WERI-Rb-1 (cell line): ENCODE measurements around the gene RNF181.
"Not testable (repeated sequence)": the region's sequence is repeated elsewhere in the genome, so short reads cannot be mapped to it uniquely, and the experiment has no call there.

ENCODE experiments used
- DNase-seq: peaks from one replicate; pipeline ENCODE4 v3.0.0-alpha.2; 2020
- H3K27ac ChIP-seq: fragments of 250-450 bp; sonication (Bioruptor Pico); 2 replicates; pipeline ENCODE4 v1.5.1; 2020; ENCODE audit warnings: mild to moderate bottlenecking, moderate library complexity
- H3K27me3 ChIP-seq: fragments of 250-450 bp; sonication (Bioruptor Pico); 2 replicates; pipeline ENCODE4 v1.5.1; 2021; ENCODE audit warnings: mild to moderate bottlenecking, low read depth, moderate library complexity; ENCODE audit not compliant: insufficient read depth, severe bottlenecking
- H3K36me3 ChIP-seq: fragments of 250-450 bp; sonication (Bioruptor Pico); 2 replicates; pipeline ENCODE4 v1.5.1; 2020; ENCODE audit warnings: mild to moderate bottlenecking, moderate library complexity
- H3K4me3 ChIP-seq: 2 replicates; pipeline ENCODE4 v1.5.1; 2011; ENCODE audit warnings: low read depth, mild to moderate bottlenecking, control low read depth, low read length
- H3K9me3 ChIP-seq: fragments of 250-450 bp; sonication (Bioruptor Pico); 2 replicates; pipeline ENCODE4 v1.5.1; 2021; ENCODE audit warnings: mild to moderate bottlenecking, moderate library complexity; ENCODE audit not compliant: severe bottlenecking
- CTCF ChIP-seq: IDR thresholded peaks from 2 replicates; pipeline ENCODE4 v1.5.1; 2011; ENCODE audit warnings: low read depth, mild to moderate bottlenecking, control low read depth, inconsistent platforms, low read length

Gene RNF181

GRCh38 chr2:85589181-85589580, 6.4 kb upstream of the RNF181 start:
- Histone ChIP-seq H3K27ac (no peak overlapping the region), H3K36me3 (no peaks in the 10 kb centered on the region), H3K9me3 (no peaks in the 10 kb centered on the region), H3K27me3 (no peaks in the 10 kb centered on the region), H3K4me3 (no peak overlapping the region)
- DNase-seq = no peak
- TF ChIP-seq CTCF = no peak

GRCh38 chr2:85589982-85590791, 5.4 kb upstream of the RNF181 start:
- H3K27me3 ChIP-seq = no peaks in the 10 kb centered on the region
- no peaks in the 10 kb centered on the region for H3K36me3 ChIP-seq
- DNase-seq = no peak
- no peak overlapping the region for H3K27ac ChIP-seq
- TF ChIP-seq CTCF = no peak
- no peaks in the 10 kb centered on the region for H3K9me3 ChIP-seq
- no peak overlapping the region for H3K4me3 ChIP-seq

GRCh38 chr2:85590950-85591349, 4.6 kb upstream of the RNF181 start:
- H3K9me3 ChIP-seq = no peaks in the 10 kb centered on the region
- H3K36me3 ChIP-seq = no peaks in the 10 kb centered on the region
- no peak overlapping the region for H3K4me3 ChIP-seq
- no peak overlapping the region for H3K27ac ChIP-seq
- no peak for TF ChIP-seq CTCF
- H3K27me3 ChIP-seq = no peaks in the 10 kb centered on the region
- DNase-seq = no peak

GRCh38 chr2:85591563-85591962, 4.0 kb upstream of the RNF181 start:
- Histone ChIP-seq H3K9me3 (no peaks in the 10 kb centered on the region), H3K27ac (no peak overlapping the region), H3K27me3 (no peaks in the 10 kb centered on the region), H3K4me3 (no peak overlapping the region), H3K36me3 (no peaks in the 10 kb centered on the region; the same call in 1 of the 2 replicates)
- no peak for TF ChIP-seq CTCF
- DNase-seq = no peak

- H3K36me3 ChIP-seq = not testable (repeated sequence)
Observed at GRCh38 chr2:85592299-85592698, 3.2 kb upstream of the RNF181 start.

GRCh38 chr2:85593023-85593422, 2.5 kb upstream of the RNF181 start:
- Histone ChIP-seq H3K36me3 (peaks cover 12% of the 10 kb centered on the region), H3K4me3 (no peak overlapping the region), H3K9me3 (no peaks in the 10 kb centered on the region), H3K27me3 (no peaks in the 10 kb centered on the region), H3K27ac (no peak overlapping the region)
- TF ChIP-seq CTCF = no peak
- no peak for DNase-seq

More at GRCh38 chr2:85592299-85592698, 3.2 kb upstream of the RNF181 start:
- H3K9me3 ChIP-seq, H3K4me3 ChIP-seq, H3K27me3 ChIP-seq, DNase-seq, H3K27ac ChIP-seq: not testable (repeated sequence)
